ENCODE measurements around the gene C10orf95. TPM values are rescaled to one million over a fixed set of nuclear protein-coding genes. Genes with fewer than 3 reads are reported as not detected.
"Not testable (repeated sequence)": the region's sequence is repeated elsewhere in the genome, so short reads cannot be mapped to it uniquely, and the experiment has no call there.

Gene C10orf95
- total RNA-seq, 4 donors from 2014 or later, result not detected

DNA sequence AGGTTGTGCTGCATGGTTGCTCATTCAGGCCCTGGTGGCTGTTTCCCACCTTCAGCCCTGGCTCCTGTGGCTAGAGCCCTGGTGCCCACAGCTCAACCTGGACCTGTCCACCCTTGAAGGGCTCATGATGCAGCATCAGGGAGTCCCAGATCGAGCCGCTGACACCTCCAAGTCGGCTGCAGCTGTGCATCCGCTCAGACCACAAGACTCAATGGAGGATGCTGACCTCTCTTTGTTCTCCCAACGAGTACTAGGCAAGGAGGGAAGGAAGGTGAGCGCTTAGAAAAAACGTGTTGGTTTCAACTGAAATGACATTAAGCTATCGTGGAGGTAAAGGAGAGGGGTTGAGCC is 9.5 kb upstream of the C10orf95 start:
- H3K4me3 ChIP-seq, result peak overlapping the region; percentile 50 to 58

DNA sequence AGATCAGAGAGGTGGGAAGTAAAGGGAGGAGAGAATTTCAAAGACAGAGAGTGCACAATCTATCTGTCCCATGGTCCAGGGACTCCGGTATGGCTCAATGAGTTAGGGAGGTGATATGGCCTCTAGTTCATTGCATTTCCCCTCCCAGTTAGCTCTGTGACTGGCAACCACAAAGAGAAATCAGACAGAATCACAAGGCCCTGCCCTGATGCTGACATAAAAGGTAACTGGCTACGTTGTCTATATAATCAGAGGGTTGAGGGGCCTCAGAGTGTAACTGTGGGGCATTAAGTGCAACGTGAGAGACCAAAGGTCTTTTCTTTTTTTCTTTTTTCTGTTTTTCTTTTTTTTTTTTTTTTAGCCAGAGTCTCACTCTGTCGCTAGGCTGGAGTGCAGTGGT is 7.3 kb upstream of the C10orf95 start:
- no peak for ATAC-seq
- TF ChIP-seq EP300 (IDR thresholded peaks at IDR 0.05), result no peak
- TF ChIP-seq, protein P1, sequence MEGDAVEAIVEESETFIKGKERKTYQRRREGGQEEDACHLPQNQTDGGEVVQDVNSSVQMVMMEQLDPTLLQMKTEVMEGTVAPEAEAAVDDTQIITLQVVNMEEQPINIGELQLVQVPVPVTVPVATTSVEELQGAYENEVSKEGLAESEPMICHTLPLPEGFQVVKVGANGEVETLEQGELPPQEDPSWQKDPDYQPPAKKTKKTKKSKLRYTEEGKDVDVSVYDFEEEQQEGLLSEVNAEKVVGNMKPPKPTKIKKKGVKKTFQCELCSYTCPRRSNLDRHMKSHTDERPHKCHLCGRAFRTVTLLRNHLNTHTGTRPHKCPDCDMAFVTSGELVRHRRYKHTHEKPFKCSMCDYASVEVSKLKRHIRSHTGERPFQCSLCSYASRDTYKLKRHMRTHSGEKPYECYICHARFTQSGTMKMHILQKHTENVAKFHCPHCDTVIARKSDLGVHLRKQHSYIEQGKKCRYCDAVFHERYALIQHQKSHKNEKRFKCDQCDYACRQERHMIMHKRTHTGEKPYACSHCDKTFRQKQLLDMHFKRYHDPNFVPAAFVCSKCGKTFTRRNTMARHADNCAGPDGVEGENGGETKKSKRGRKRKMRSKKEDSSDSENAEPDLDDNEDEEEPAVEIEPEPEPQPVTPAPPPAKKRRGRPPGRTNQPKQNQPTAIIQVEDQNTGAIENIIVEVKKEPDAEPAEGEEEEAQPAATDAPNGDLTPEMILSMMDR (IDR thresholded peaks at IDR 0.05), result no peak
- TF ChIP-seq POLR2AphosphoS5 (IDR thresholded peaks at IDR 0.05), result no peak
- TF ChIP-seq POLR2A (IDR thresholded peaks at IDR 0.05), result no peak
- Histone ChIP-seq H3K9me3 (no peaks in the 10 kb centered on the region), H3K36me3 (no peaks in the 10 kb centered on the region), H3K27ac (no peak overlapping the region), H3K4me1 (peaks cover 0 to 24% (median 12%) of the 10 kb centered on the region in 3 donors), H3K4me3 (no peak overlapping the region), H3K27me3 (no peaks in the 10 kb centered on the region)
- 62 to 80% methylated on average over 2 to 3 of the region's 4 CpGs for WGBS, 2 donors (ENCODE audit: low coverage in 1 of 2)

More for the DNA sequence above, 9.5 kb upstream of the C10orf95 start:
- Histone ChIP-seq H3K27me3 (no peaks in the 10 kb centered on the region), H3K9me3 (no peaks in the 10 kb centered on the region), H3K36me3 (no peaks in the 10 kb centered on the region), H3K27ac (peak overlapping the region in 2 of 4 donors; percentile 25 to 75), H3K4me1 (peaks cover 0 to 24% (median 12%) of the 10 kb centered on the region in 3 donors)
- ATAC-seq, result peak; percentile 11
- TF ChIP-seq POLR2A (IDR thresholded peaks at IDR 0.05) (no peak), EP300 (IDR thresholded peaks at IDR 0.05) (no peak), POLR2AphosphoS5 (IDR thresholded peaks at IDR 0.05) (no peak)
- TF ChIP-seq, protein P1 (IDR thresholded peaks at IDR 0.05), result no peak
- WGBS, 2 donors (ENCODE audit: low coverage in 1 of 2), result 8 to 20% methylated on average over 2 to 4 of the region's 8 CpGs

DNA sequence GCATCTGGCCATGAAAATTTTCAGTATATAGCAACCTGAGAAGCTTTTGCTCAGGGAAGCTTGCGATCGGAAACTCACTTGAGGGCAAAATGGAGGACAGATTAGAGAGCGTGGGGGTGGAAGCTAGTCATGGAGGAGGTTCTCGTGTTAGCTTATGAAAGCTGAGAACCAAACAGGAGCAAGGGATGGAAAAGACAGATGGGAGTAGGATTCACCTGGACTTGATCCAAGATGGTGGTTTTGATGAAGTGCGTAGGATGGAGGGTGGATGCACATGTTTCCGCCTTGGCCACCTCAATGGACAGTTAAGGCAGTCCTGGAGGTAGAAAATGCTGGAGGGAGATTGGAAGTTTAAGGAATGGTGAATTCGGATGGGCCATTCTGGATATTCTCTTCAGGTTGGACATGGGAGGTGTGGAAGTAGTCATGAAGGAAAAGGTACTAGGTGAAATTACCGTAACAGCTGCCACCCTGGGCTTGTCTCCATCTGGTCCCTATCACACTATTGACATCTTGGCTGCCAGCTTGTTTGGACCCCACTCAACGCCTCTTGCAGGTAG is 6.3 kb upstream of the C10orf95 start:
- Histone ChIP-seq H3K9me3 (no peaks in the 10 kb centered on the region), H3K4me3 (no peak overlapping the region), H3K27ac (no peak overlapping the region), H3K27me3 (no peaks in the 10 kb centered on the region), H3K4me1 (peaks cover 0 to 22% (median 10%) of the 10 kb centered on the region in 3 donors), H3K36me3 (no peaks in the 10 kb centered on the region)
- WGBS, 2 donors (ENCODE audit: low coverage in 1 of 2), result 70 to 94% methylated on average over 4 to 8 of the region's 9 CpGs
- ATAC-seq, result no peak
- TF ChIP-seq POLR2A (IDR thresholded peaks at IDR 0.05), result no peak
- TF ChIP-seq, protein P1 (IDR thresholded peaks at IDR 0.05), result no peak
- no peak for TF ChIP-seq POLR2AphosphoS5 (IDR thresholded peaks at IDR 0.05)
- TF ChIP-seq EP300 (IDR thresholded peaks at IDR 0.05), result no peak

DNA sequence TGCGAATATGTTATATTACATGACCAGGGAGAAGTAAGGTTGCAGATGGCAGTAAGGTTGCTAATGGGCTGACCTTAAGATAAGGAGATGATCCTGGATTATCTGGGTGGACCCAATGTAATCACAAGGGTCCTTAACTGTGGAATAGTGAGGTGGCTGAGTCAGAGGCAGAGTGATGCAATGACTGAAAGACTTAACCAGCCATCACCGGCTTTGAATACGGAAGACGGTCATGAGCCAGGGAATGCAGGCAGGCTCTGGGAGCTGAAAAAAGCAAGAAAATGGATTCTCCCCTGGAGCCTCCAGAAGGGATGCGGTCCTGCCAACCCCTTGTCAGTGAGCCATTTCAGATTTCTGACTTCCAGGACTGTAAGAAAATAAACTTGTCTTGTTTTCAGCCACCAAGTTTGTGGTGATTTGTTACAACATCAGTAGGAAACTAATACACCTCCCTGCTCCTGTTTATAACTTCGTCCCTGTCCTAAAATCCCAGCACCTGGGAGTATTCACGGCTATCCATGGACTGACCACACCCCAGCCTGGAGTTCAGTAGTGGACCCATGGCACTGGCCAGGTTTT is 4.6 kb upstream of the C10orf95 start:
- H3K27me3 ChIP-seq, result no peaks in the 10 kb centered on the region
- H3K9me3 ChIP-seq, result no peaks in the 10 kb centered on the region
- WGBS, 2 donors (ENCODE audit: low coverage in 1 of 2), result 77 to 83% methylated on average over 2 to 7 of the region's 7 CpGs
- H3K4me3 ChIP-seq, result no peak overlapping the region
- H3K4me1 ChIP-seq, result peaks cover 0 to 13% (median 9%) of the 10 kb centered on the region in 3 donors
- no peaks in the 10 kb centered on the region for H3K36me3 ChIP-seq
- H3K27ac ChIP-seq, result no peak overlapping the region
- ATAC-seq, result peak; percentile 57
- TF ChIP-seq EP300 (IDR thresholded peaks at IDR 0.05), result no peak

DNA sequence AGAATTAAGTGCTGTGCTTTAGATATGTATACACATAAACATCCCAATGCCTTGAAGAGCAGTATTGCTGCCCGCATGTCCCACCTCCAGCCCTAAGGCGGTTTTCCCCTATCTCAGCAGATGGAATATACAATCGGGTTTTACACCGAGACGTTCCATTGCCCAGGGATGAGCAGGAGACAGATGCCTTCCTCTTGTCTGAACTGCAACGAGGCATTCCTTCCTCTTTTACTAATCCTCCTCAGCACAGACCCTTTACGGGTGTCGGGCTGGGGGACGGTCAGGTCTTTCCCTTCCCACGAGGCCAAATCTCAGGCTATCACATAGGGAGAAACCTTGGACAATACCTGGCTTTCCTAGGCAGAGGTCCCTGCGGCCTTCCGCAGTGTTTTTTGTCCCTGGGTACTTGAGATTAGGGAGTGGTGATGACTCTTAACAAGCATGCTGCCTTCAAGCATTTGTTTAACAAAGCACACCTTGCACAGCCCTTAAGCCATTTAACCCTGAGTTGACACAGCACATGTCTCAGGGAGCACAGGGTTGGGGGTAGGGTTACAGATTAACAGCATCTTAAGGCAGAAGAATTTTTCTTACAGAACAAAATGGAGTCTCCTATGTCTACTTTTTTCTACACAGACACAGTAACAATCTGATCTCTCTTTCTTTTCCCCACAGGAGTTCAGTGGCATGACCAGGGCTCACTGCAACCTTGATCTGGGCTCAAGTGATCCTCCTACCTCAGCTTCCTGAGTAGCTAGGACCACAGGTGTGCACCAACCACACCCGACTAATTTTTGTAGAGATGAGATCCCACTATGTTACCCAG is 3.5 kb upstream of the C10orf95 start:
- WGBS, 2 donors (ENCODE audit: low coverage in 1 of 2), result 73 to 78% methylated on average over 4 to 9 of the region's 13 CpGs
- not testable (repeated sequence) for H3K27ac ChIP-seq, H3K9me3 ChIP-seq, H3K4me3 ChIP-seq, H3K27me3 ChIP-seq, ATAC-seq, H3K36me3 ChIP-seq
- peaks cover 0 to 14% (median 6%) of the 10 kb centered on the region in 3 donors for H3K4me1 ChIP-seq

All from gastroesophageal sphincter (tissue), 4 donors.